ENCODE results near the gene RABGEF1. TPM values are rescaled to one million over a fixed set of nuclear protein-coding genes. Genes with fewer than 3 reads are reported as not detected.
A peak's percentile ranks its signal among the peaks of the same experiment; 100 is the strongest.
"Not testable (repeated sequence)": the region's sequence is repeated elsewhere in the genome, so short reads cannot be mapped to it uniquely, and the experiment has no call there.

Gene RABGEF1
- polyA plus RNA-seq, 3 donors = 13.6 to 17.3 (median 17.1) TPM

GRCh38 chr7:66807736-66808135 lies 67.2 kb downstream of the RABGEF1 start:
- peak overlapping the region in 3 of 7 donors; percentile 21 to 55 (median 36) for H3K27ac Mint-ChIP-seq
- peaks cover 69 to 91% of the 10 kb centered on the region in 2 donors for H3K36me3 ChIP-seq (replicated peaks in 1 of 2; ENCODE audit: control insufficient read depth in 1 of 2, insufficient read depth in 2 of 2, low read length in 2 of 2)
- H3K4me3 Mint-ChIP-seq = no peak overlapping the region

GRCh38 chr7:66810716-66811115 lies 70.2 kb downstream of the RABGEF1 start:
- H3K4me2 ChIP-seq (replicated peaks; ENCODE audit: extremely low read depth, low read length, poor library complexity, severe bottlenecking) = no peak overlapping the region
- 65% methylated on average over 2 of the region's 5 CpGs for WGBS (ENCODE audit: insufficient coverage)

More at GRCh38 chr7:66807736-66808135, 67.2 kb downstream of the RABGEF1 start:
- Histone ChIP-seq H2AFZ (ENCODE audit: insufficient read depth, low read depth, low read length, poor library complexity, severe bottlenecking) (no peak overlapping the region), H4K20me1 (ENCODE audit: insufficient read depth, low read length) (no peaks in the 10 kb centered on the region), H3K9ac (ENCODE audit: insufficient read depth, low read length, poor library complexity, severe bottlenecking) (no peak overlapping the region), H3K27ac (ENCODE audit: low read depth in 1 of 2, low read length in 2 of 2) (no peak overlapping the region), H3K4me1 (ENCODE audit: control insufficient read depth in 1 of 2, insufficient read depth in 2 of 2, low read length in 2 of 2) (peaks cover under 1 to 2% of the 10 kb centered on the region in 2 donors), H3K4me2 (replicated peaks; ENCODE audit: extremely low read depth, low read length, poor library complexity, severe bottlenecking) (no peak overlapping the region), H3K27me3 (ENCODE audit: control insufficient read depth in 2 of 2, insufficient read depth in 2 of 2, low read length in 2 of 2) (no peaks in the 10 kb centered on the region), H3K79me2 (ENCODE audit: insufficient read depth, low read length) (no peaks in the 10 kb centered on the region), H3K4me3 (replicated peaks in 1 of 3; ENCODE audit: low read depth in 2 of 3, low read length in 3 of 3) (no peak overlapping the region), H3K9me3 (replicated peaks in 1 of 2; ENCODE audit: control insufficient read depth in 1 of 2, insufficient read depth in 1 of 2, low read length in 2 of 2) (no peaks in the 10 kb centered on the region)
- H3K27me3 Mint-ChIP-seq (ENCODE audit: low read depth in 3 of 3) = no peaks in the 10 kb centered on the region
- no peak for DNase-seq
- WGBS (ENCODE audit: insufficient coverage) = 92% methylated on average over 3 of the region's 9 CpGs
- intact Hi-C loops (cut with micrococcal nuclease) = no loop called here
- peaks cover 2% of the 10 kb centered on the region for H3K4me1 Mint-ChIP-seq
- peaks cover 0 to 1% (median 0%) of the 10 kb centered on the region in 7 donors for H3K9me3 Mint-ChIP-seq
- no peak for TF ChIP-seq CTCF (IDR thresholded peaks at IDR 0.05)
- H3K36me3 Mint-ChIP-seq = peaks cover 84% of the 10 kb centered on the region in 2 donors

GRCh38 chr7:66815186-66815875 lies 74.8 kb downstream of the RABGEF1 start:
- H3K27me3 ChIP-seq (ENCODE audit: control insufficient read depth in 2 of 2, insufficient read depth in 2 of 2, low read length in 2 of 2); H3K27me3 Mint-ChIP-seq (ENCODE audit: low read depth in 3 of 3); H3K27ac Mint-ChIP-seq; H3K9me3 Mint-ChIP-seq; intact Hi-C loops (cut with micrococcal nuclease); H3K4me3 ChIP-seq (replicated peaks in 1 of 3; ENCODE audit: low read depth in 2 of 3, low read length in 3 of 3); DNase-seq; H3K4me3 Mint-ChIP-seq; H3K4me2 ChIP-seq (replicated peaks; ENCODE audit: extremely low read depth, low read length, poor library complexity, severe bottlenecking); H3K79me2 ChIP-seq (ENCODE audit: insufficient read depth, low read length); H3K9ac ChIP-seq (ENCODE audit: insufficient read depth, low read length, poor library complexity, severe bottlenecking); H2AFZ ChIP-seq (ENCODE audit: insufficient read depth, low read depth, low read length, poor library complexity, severe bottlenecking); H3K9me3 ChIP-seq (replicated peaks in 1 of 2; ENCODE audit: control insufficient read depth in 1 of 2, insufficient read depth in 1 of 2, low read length in 2 of 2); H4K20me1 ChIP-seq (ENCODE audit: insufficient read depth, low read length); H3K27ac ChIP-seq (ENCODE audit: low read depth in 1 of 2, low read length in 2 of 2): not testable (repeated sequence)
- Histone ChIP-seq H3K4me1 (ENCODE audit: control insufficient read depth in 1 of 2, insufficient read depth in 2 of 2, low read length in 2 of 2) (peaks cover 15 to 19% of the 10 kb centered on the region in 2 donors), H3K36me3 (replicated peaks in 1 of 2; ENCODE audit: control insufficient read depth in 1 of 2, insufficient read depth in 2 of 2, low read length in 2 of 2) (peaks cover 10 to 17% of the 10 kb centered on the region in 2 donors)
- H3K4me1 Mint-ChIP-seq = peaks cover 20% of the 10 kb centered on the region
- 98% methylated on average over 13 of the region's 15 CpGs for WGBS (ENCODE audit: insufficient coverage)
- H3K36me3 Mint-ChIP-seq = peaks cover 19 to 21% of the 10 kb centered on the region in 2 donors

More at GRCh38 chr7:66810716-66811115, 70.2 kb downstream of the RABGEF1 start:
- peaks cover 0 to 1% (median 0%) of the 10 kb centered on the region in 7 donors for H3K9me3 Mint-ChIP-seq
- Histone ChIP-seq H3K27ac (ENCODE audit: low read depth in 1 of 2, low read length in 2 of 2) (no peak overlapping the region), H2AFZ (ENCODE audit: insufficient read depth, low read depth, low read length, poor library complexity, severe bottlenecking) (no peak overlapping the region), H3K27me3 (ENCODE audit: control insufficient read depth in 2 of 2, insufficient read depth in 2 of 2, low read length in 2 of 2) (no peaks in the 10 kb centered on the region), H3K79me2 (ENCODE audit: insufficient read depth, low read length) (no peaks in the 10 kb centered on the region), H3K4me1 (ENCODE audit: control insufficient read depth in 1 of 2, insufficient read depth in 2 of 2, low read length in 2 of 2) (peaks cover 7 to 8% of the 10 kb centered on the region in 2 donors), H4K20me1 (ENCODE audit: insufficient read depth, low read length) (no peaks in the 10 kb centered on the region), H3K36me3 (replicated peaks in 1 of 2; ENCODE audit: control insufficient read depth in 1 of 2, insufficient read depth in 2 of 2, low read length in 2 of 2) (peaks cover 54 to 62% of the 10 kb centered on the region in 2 donors), H3K9me3 (replicated peaks in 1 of 2; ENCODE audit: control insufficient read depth in 1 of 2, insufficient read depth in 1 of 2, low read length in 2 of 2) (no peaks in the 10 kb centered on the region), H3K9ac (ENCODE audit: insufficient read depth, low read length, poor library complexity, severe bottlenecking) (no peak overlapping the region), H3K4me3 (replicated peaks in 1 of 3; ENCODE audit: low read depth in 2 of 3, low read length in 3 of 3) (no peak overlapping the region)
- intact Hi-C loops (cut with micrococcal nuclease) = no loop called here
- H3K4me1 Mint-ChIP-seq = peaks cover 9% of the 10 kb centered on the region
- peaks cover 0 to 8% (median 3%) of the 10 kb centered on the region in 3 donors for H3K27me3 Mint-ChIP-seq (ENCODE audit: low read depth in 3 of 3)
- H3K27ac Mint-ChIP-seq = no peak overlapping the region
- DNase-seq = no peak
- no peak overlapping the region for H3K4me3 Mint-ChIP-seq
- TF ChIP-seq CTCF (IDR thresholded peaks at IDR 0.05) = no peak
- peaks cover 61 to 62% of the 10 kb centered on the region in 2 donors for H3K36me3 Mint-ChIP-seq
